ENCODE measurements around the gene FUCA1.

DNA sequence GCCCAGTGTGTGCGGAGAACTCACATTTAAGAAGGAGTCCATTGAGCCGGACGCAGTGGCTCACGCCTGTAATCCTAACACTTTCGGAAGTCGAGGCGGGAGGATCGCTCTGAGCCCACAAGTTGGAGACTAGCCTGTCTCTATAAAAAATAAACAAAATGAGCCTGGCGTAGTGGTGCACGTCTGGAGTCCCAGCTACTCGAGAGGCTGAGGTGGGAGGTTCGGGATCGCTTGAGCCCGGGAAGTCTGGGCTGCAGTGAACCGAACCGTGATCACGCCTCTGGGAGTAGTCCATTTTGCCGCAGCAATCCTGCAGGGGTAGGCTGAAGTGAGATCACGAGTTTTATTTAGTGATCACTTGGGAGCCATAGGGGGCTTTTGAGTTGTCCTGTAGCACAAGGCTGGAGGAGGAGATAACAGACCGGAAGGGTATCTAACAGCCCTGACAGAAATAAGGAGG, 497 bp upstream of the FUCA1 start:
- TF ChIP-seq, protein P1, sequence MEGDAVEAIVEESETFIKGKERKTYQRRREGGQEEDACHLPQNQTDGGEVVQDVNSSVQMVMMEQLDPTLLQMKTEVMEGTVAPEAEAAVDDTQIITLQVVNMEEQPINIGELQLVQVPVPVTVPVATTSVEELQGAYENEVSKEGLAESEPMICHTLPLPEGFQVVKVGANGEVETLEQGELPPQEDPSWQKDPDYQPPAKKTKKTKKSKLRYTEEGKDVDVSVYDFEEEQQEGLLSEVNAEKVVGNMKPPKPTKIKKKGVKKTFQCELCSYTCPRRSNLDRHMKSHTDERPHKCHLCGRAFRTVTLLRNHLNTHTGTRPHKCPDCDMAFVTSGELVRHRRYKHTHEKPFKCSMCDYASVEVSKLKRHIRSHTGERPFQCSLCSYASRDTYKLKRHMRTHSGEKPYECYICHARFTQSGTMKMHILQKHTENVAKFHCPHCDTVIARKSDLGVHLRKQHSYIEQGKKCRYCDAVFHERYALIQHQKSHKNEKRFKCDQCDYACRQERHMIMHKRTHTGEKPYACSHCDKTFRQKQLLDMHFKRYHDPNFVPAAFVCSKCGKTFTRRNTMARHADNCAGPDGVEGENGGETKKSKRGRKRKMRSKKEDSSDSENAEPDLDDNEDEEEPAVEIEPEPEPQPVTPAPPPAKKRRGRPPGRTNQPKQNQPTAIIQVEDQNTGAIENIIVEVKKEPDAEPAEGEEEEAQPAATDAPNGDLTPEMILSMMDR (IDR thresholded peaks at IDR 0.05 in 4 of 5, conservative IDR thresholded peaks at IDR 0.05 in 1 of 5), result peak in 3 of 5 experiments; percentile 37 to 58 (median 50)
- no peak for TF ChIP-seq POLR2A (IDR thresholded peaks at IDR 0.05)
